ENCODE results near the gene PRR35.

- TF ChIP-seq CTCF (IDR thresholded peaks at IDR 0.05) (no peak), POLR2AphosphoS5 (IDR thresholded peaks at IDR 0.05) (no peak), POLR2A (IDR thresholded peaks at IDR 0.05) (no peak), EP300 (IDR thresholded peaks at IDR 0.05; ENCODE audit: low read depth) (no peak)
These were observed at the start of gene PRR35 for GRCh38 chr16:560204-560700.

Measured in transverse colon (tissue), 4 donors.